GM12864 (cell line): ENCODE results near the gene NLRX1.
"Not testable (repeated sequence)": the region's sequence is repeated elsewhere in the genome, so short reads cannot be mapped to it uniquely, and the experiment has no call there.

ENCODE experiments used
- DNase-seq: peaks from one replicate; pipeline ENCODE4 v3.0.0-alpha.2; 2011; ENCODE audit warnings: low read depth
- H3K4me3 ChIP-seq: 2 replicates; pipeline ENCODE4 v1.5.1; 2011; ENCODE audit warnings: mild to moderate bottlenecking, low read depth, low read length, control low read depth
- TF ChIP-seq, protein P1 (sequence below): IDR thresholded peaks from 2 replicates; pipeline ENCODE4 v1.5.1; 2011; ENCODE audit warnings: low read depth, mild to moderate bottlenecking, moderate library complexity, low read length, control low read depth, inconsistent platforms; ENCODE audit errors: missing control alignments

The NLRX1 gene

DNA sequence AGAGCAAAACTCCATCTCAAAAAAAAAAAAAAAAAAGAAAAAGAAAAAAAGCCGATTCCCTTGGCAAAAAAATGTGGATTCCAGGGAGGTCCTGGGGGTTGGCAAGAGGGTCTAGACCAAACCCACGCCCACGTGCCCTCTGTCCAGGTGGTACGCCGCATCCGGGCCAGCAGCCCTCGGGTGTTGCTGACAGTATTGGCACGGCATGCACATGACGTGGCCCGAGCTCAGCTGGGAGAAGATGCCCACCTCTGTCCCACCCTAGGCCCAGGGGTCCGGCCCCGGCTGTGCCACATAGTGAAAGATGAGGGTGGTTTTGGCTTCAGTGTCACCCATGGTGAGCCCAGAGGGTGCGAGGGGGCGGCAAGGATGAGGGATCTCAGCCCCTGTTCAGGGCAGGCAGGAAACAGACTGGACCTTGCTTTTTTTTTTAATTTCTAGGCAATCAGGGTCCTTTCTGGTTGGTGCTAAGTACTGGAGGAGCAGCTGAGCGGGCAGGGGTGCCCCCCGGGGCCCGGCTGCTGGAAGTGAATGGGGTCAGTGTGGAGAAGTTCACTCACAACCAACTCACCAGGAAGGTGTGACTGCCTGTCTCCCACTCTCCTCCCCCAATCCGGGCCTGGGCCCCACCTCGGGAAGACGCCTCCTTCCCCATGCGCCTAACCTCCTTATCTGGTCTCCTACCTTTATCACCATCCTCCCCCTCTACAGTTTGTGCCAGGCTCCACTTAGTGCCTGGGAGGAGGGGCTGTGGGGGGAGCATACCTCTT is 18.8 kb downstream of the NLRX1 start:
- no peak for DNase-seq
- H3K4me3 ChIP-seq, result no peak overlapping the region
- TF ChIP-seq, protein P1, sequence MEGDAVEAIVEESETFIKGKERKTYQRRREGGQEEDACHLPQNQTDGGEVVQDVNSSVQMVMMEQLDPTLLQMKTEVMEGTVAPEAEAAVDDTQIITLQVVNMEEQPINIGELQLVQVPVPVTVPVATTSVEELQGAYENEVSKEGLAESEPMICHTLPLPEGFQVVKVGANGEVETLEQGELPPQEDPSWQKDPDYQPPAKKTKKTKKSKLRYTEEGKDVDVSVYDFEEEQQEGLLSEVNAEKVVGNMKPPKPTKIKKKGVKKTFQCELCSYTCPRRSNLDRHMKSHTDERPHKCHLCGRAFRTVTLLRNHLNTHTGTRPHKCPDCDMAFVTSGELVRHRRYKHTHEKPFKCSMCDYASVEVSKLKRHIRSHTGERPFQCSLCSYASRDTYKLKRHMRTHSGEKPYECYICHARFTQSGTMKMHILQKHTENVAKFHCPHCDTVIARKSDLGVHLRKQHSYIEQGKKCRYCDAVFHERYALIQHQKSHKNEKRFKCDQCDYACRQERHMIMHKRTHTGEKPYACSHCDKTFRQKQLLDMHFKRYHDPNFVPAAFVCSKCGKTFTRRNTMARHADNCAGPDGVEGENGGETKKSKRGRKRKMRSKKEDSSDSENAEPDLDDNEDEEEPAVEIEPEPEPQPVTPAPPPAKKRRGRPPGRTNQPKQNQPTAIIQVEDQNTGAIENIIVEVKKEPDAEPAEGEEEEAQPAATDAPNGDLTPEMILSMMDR, result no peak

- no peak for DNase-seq
- TF ChIP-seq, protein P1, result no peak
- no peak overlapping the region for H3K4me3 ChIP-seq
Observed at GRCh38 chr11:119188067-119188466, 19.5 kb downstream of the NLRX1 start.

DNA sequence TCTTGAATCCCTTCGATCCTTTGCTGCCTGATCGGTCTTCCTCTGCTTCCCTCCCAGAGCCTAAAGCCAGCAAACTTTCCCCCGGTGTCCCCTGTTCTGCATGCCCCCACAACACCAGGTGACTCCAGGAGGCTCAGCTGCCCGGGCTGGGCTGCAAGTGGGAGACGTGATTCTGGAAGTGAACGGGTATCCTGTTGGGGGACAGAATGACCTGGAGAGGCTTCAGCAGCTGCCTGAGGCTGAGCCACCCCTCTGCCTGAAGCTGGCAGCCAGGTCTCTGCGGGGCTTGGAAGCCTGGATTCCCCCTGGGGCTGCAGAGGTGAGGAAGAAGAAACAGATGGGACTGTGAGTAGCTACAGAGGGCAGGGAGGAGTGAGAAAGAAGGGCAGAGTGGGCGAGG is 20.4 kb downstream of the NLRX1 start:
- TF ChIP-seq, protein P1, result no peak
- no peak overlapping the region for H3K4me3 ChIP-seq
- DNase-seq, result no peak

- no peak overlapping the region for H3K4me3 ChIP-seq
- no peak for DNase-seq
- TF ChIP-seq, protein P1, result no peak
Observed at GRCh38 chr11:119189393-119189792, 20.9 kb downstream of the NLRX1 start.

DNA sequence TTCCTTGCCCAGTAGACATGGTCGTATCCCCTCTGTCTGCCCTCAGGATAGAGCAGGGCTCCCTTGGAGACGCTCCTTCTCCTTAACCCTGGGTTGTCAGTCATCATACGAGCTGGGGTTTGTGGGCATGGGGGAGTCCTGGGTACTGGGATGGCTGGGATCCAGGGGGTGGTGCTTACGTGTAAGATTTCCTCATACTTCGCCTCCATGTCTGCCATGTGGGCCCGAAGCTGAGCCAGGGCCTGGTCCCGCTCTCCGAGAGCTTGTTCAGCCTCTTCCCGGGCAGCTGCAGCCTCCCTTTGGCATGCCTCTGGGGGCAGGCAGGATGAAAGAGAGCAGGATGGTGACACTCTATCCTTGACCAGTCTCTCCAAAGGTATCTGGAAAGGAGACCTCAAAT is 22.0 kb downstream of the NLRX1 start:
- TF ChIP-seq, protein P1, result no peak

DNA sequence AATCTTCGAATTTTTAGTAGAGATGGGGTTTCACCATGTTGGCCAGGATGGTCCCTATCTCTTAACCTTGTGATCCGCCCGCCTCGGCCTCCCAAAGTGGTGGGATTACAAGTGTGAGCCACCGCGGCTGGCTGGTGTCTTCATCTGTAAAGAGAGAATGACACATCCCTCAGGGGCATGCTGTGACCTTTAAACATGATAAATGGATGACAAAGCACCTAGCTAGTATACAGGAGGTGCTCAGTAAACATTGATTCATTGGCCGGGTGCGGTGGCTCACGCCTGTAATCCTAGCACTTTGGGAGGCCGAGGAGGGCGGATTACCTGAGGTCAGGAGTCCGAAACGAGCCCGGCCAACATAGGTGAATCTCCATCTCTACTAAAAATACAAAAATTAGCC is 22.7 kb downstream of the NLRX1 start:
- DNase-seq, H3K4me3 ChIP-seq: not testable (repeated sequence)

More for the DNA sequence above, 22.0 kb downstream of the NLRX1 start:
- no peak overlapping the region for H3K4me3 ChIP-seq
- DNase-seq, result no peak

- TF ChIP-seq, protein P1, result no peak
- DNase-seq, result no peak
- H3K4me3 ChIP-seq, result no peak overlapping the region
Observed at GRCh38 chr11:119192111-119192510, 23.6 kb downstream of the NLRX1 start.
